HCT116 (cell line): ENCODE measurements around the gene PTGR2. TPM values are rescaled to one million over a fixed set of nuclear protein-coding genes. Genes with fewer than 3 reads are reported as not detected.

ENCODE experiments used
- ATAC-seq: fragments of 200-7000 bp; cut with Tn5 transposase; 2 replicates; pipeline ENCODE4 v1.9.1; 2020; ENCODE audit warnings: mild to moderate bottlenecking, moderate library complexity
- BruUV-seq: library from RNA; stranded (reverse); fragments of 400-500 nt; replicated peaks from 2 replicates; lab custom pipeline; 2021; lab: Mats Ljungman, UMichigan
- CTCF ChIA-PET: fragments of 300-600 bp; sonication (Branson Sonifier 250); formaldehyde crosslinking; loops from one replicate; lab custom pipeline; 2021; ENCODE audit warnings: antibody characterized with exemption; lab: Charles Lee
- POLR2A ChIA-PET: fragments of 300-600, 350-600 bp; sonication (Branson Sonifier 250); formaldehyde crosslinking; loops from one replicate; lab custom pipeline; 2021; ENCODE audit warnings: antibody characterized with exemption; lab: Charles Lee
- RAD21 ChIA-PET, 2 experiments: fragments of 300-600 bp; sonication (Branson Sonifier 250); formaldehyde crosslinking; loops; one replicate each; lab custom pipeline; 2023; ENCODE audit warnings: low total read pairs in 2 of 2; ENCODE audit not compliant: uncharacterized antibody in 2 of 2, unreplicated experiment in 2 of 2, low non-redundant PET in 1 of 2; lab: Charles Lee
- DNase-seq: peaks from one replicate; pipeline ENCODE4 v3.0.0-alpha.2; 2010; ENCODE audit warnings: low read depth, low spot score
- H2AFZ ChIP-seq: fragments of 200-600 bp; shearing (Covaris generic), sonication (generic); 2 replicates; pipeline ENCODE4 v1.6.1; 2017; ENCODE audit warnings: low read depth, mixed run types, mixed read lengths, antibody characterized with exemption, low read length; ENCODE audit not compliant: poor library complexity, severe bottlenecking
- H3K27ac ChIP-seq: 2 replicates; pipeline ENCODE4 v1.5.1; 2012; ENCODE audit warnings: low read depth, low read length
- H3K27me3 ChIP-seq: fragments of 200-600 bp; sonication (generic); 2 replicates; pipeline ENCODE4 v1.6.1; 2016; ENCODE audit warnings: mixed run types, low read length, mixed read lengths; ENCODE audit not compliant: insufficient read depth
- H3K36me3 ChIP-seq, 2 experiments: fragments of 200-500 bp in 1 of 2; fragments of 200-600 bp in 1 of 2; sonication (Bioruptor generic) in 1 of 2; sonication (generic) in 1 of 2; 2 replicates each; pipeline versions ENCODE4 v1.5.1 to v1.6.1; 2014 to 2016; ENCODE audit warnings: low read length in 2 of 2, inconsistent platforms in 1 of 2, mixed read lengths in 1 of 2, mixed run types in 1 of 2; ENCODE audit not compliant: insufficient read depth in 2 of 2, control insufficient read depth in 1 of 2
- H3K4me1 ChIP-seq, 2 experiments: fragments of 200-600 bp in 1 of 2; sonication (generic) in 1 of 2; 2 replicates each; pipeline versions ENCODE4 v1.5.1 to v1.6.1; 2012 to 2017; ENCODE audit warnings: low read length in 2 of 2, inconsistent platforms in 1 of 2, mild to moderate bottlenecking in 1 of 2, mixed read lengths in 1 of 2, mixed run types in 1 of 2, moderate library complexity in 1 of 2; ENCODE audit not compliant: insufficient read depth in 2 of 2, control insufficient read depth in 1 of 2
- H3K4me2 ChIP-seq: fragments of 200-600 bp; sonication (generic); 2 replicates; pipeline ENCODE4 v1.6.1; 2017; ENCODE audit warnings: mixed run types, low read length, mixed read lengths
- H3K4me3 ChIP-seq, 2 experiments: fragments of 200-600 bp in 1 of 2; sonication (generic) in 1 of 2; replicated peaks in 1 of 2; 2 replicates each; pipeline ENCODE4 v1.5.1; 2011 to 2016; ENCODE audit warnings: low read length in 2 of 2, control low read depth in 1 of 2, low read depth in 1 of 2, mild to moderate bottlenecking in 1 of 2, mixed read lengths in 1 of 2, mixed run types in 1 of 2
- H3K79me2 ChIP-seq: fragments of 200-600 bp; sonication (generic); 2 replicates; pipeline ENCODE4 v1.6.1; 2017; ENCODE audit warnings: mild to moderate bottlenecking, mixed run types, low read length, moderate library complexity, mixed read lengths; ENCODE audit not compliant: insufficient read depth
- H3K9ac ChIP-seq: fragments of 200-600 bp; sonication (generic); 2 replicates; pipeline ENCODE4 v1.6.1; 2016; ENCODE audit warnings: low read length, mixed read lengths
- H3K9me2 ChIP-seq: fragments of 200-600 bp; sonication (generic), shearing (Covaris generic); 2 replicates; pipeline ENCODE4 v1.6.1; 2017; ENCODE audit warnings: mixed run types, mild to moderate bottlenecking, moderate library complexity; ENCODE audit not compliant: insufficient read depth
- H3K9me3 ChIP-seq, 2 experiments: fragments of 200-500 bp in 1 of 2; fragments of 200-600 bp in 1 of 2; sonication (Bioruptor generic) in 1 of 2; sonication (generic) in 1 of 2; 2 replicates each; pipeline ENCODE4 v1.6.1; 2014 to 2017; ENCODE audit warnings: low read length in 2 of 2, mixed read lengths in 2 of 2, inconsistent platforms in 1 of 2, low read depth in 1 of 2, mild to moderate bottlenecking in 1 of 2, mixed run types in 1 of 2, moderate library complexity in 1 of 2; ENCODE audit not compliant: control insufficient read depth in 1 of 2, insufficient read depth in 1 of 2
- H4K20me1 ChIP-seq: fragments of 200-600 bp; sonication (generic), shearing (Covaris generic); 2 replicates; pipeline ENCODE4 v1.6.1; 2017; ENCODE audit warnings: mixed run types, mild to moderate bottlenecking, moderate library complexity; ENCODE audit not compliant: insufficient read depth
- CBX3 ChIP-seq: IDR thresholded peaks from 2 replicates; pipeline ENCODE4 v1.6.1; 2012; ENCODE audit warnings: low read depth
- CEBPB ChIP-seq: IDR thresholded peaks from 2 replicates; pipeline ENCODE4 v1.6.1; 2012; ENCODE audit warnings: low read depth
- FOSL1 ChIP-seq: IDR thresholded peaks from 2 replicates; pipeline ENCODE4 v1.6.1; 2012; ENCODE audit warnings: low read depth
- JUND ChIP-seq: IDR thresholded peaks from 2 replicates; pipeline ENCODE4 v1.6.1; 2012
- POLR2AphosphoS5 ChIP-seq: IDR thresholded peaks from 2 replicates; pipeline ENCODE4 v1.6.1; 2011; ENCODE audit warnings: mild to moderate bottlenecking, low read depth, low read length, moderate library complexity
- RAD21 ChIP-seq: IDR thresholded peaks from 2 replicates; pipeline ENCODE4 v1.6.1; 2012; ENCODE audit warnings: low read depth, mild to moderate bottlenecking
- SIN3A ChIP-seq: IDR thresholded peaks from 2 replicates; pipeline ENCODE4 v1.6.1; 2012; ENCODE audit warnings: low read depth
- SRF ChIP-seq: IDR thresholded peaks from 2 replicates; pipeline ENCODE4 v1.6.1; 2012; ENCODE audit warnings: low read depth
- ZNF274 ChIP-seq: fragments of 200-500 bp; sonication (Bioruptor generic); IDR thresholded peaks from 2 replicates; pipeline ENCODE4 v1.6.1; 2014; ENCODE audit warnings: mild to moderate bottlenecking, low read depth, low read length, inconsistent platforms
- intact Hi-C: fragments of 100-400 bp; cut with micrococcal nuclease; formaldehyde crosslinking; loops from 2 replicates; pipeline ENCODE4 v1.10.0; 2022
- total RNA-seq: library from RNA; stranded (reverse); gene quantifications from one replicate; pipeline ENCODE4 v1.2.1, GENCODE V29; 2021; ENCODE audit not compliant: unreplicated experiment
- TF ChIP-seq, protein P1 (sequence below): IDR thresholded peaks from 2 replicates; pipeline ENCODE4 v1.6.1; 2012; ENCODE audit warnings: low read depth
- TF ChIP-seq, protein P2 (sequence below): IDR thresholded peaks from 2 replicates; pipeline ENCODE4 v1.6.1; 2011; ENCODE audit warnings: mild to moderate bottlenecking, low read length, moderate library complexity; ENCODE audit not compliant: insufficient replicate concordance; ENCODE audit errors: extremely low read depth
- TF ChIP-seq, protein P3 (sequence below), 3 experiments: fragments of 200-600 bp in 1 of 3; sonication (generic) in 1 of 3; IDR thresholded peaks in 2 of 3; conservative IDR thresholded peaks in 1 of 3; 2 replicates each; pipeline ENCODE4 v1.5.1; 2012 to 2017; ENCODE audit warnings: low read depth in 2 of 3, low read length in 2 of 3, antibody characterized with exemption in 1 of 3, borderline replicate concordance in 1 of 3, control low read depth in 1 of 3, mild to moderate bottlenecking in 1 of 3, mixed read lengths in 1 of 3, mixed run types in 1 of 3, moderate library complexity in 1 of 3; ENCODE audit not compliant: insufficient read depth in 1 of 3

PTGR2 gene
- total RNA-seq, 1 experiment from 2014 or later: 22.1 TPM

DNA sequence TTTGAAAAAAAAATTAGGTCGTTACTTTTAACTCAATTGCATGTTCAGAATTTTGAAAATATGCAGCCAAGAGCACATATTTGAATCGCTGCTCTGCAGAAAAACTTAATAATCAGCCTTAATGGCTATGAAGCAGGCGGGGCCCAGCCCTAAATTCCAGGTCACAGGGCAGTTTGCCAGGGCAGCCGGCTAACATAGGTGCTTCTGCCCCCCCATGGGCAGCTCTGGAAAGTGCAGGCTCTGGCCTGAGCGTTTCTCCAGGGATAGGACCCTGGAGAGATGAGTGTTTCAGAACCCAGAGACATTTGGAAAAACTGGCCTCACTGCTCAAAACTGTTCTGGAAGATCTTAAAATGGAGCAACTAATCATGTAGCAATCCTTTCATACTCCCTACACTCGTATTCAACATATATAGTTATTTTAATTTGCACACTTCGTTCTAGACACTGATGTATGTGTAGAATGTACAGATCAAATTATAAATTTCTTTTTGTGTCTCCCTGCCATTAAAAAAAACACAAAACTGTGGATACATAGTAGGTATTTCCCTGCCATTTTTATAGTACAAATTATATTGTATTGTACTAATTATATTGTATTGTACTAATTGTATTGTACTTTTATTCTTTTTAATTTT lies 26.0 kb upstream of the PTGR2 start:
- H3K36me3 ChIP-seq: no peaks in the 10 kb centered on the region
- BruUV-seq: no TSS peak
- RAD21 ChIA-PET: interaction anchor here (0.6 to 1.6 kb wide), 3 partner anchors 66 to 97 kb away, joined by 3 to 11 read pairs (median 7); a partner anchor contains a TSS
- H2AFZ ChIP-seq: peak overlapping the region; percentile 94
- TF ChIP-seq POLR2AphosphoS5 (no peak), CBX3 (no peak), RAD21 (peak; percentile 89), ZNF274 (no peak), FOSL1 (0 out of 2 replicates have a peak, but pooled peaks have one; percentile 21), SRF (no peak), SIN3A (no peak), CEBPB (no peak), JUND (no peak)
- TF ChIP-seq, protein P1, sequence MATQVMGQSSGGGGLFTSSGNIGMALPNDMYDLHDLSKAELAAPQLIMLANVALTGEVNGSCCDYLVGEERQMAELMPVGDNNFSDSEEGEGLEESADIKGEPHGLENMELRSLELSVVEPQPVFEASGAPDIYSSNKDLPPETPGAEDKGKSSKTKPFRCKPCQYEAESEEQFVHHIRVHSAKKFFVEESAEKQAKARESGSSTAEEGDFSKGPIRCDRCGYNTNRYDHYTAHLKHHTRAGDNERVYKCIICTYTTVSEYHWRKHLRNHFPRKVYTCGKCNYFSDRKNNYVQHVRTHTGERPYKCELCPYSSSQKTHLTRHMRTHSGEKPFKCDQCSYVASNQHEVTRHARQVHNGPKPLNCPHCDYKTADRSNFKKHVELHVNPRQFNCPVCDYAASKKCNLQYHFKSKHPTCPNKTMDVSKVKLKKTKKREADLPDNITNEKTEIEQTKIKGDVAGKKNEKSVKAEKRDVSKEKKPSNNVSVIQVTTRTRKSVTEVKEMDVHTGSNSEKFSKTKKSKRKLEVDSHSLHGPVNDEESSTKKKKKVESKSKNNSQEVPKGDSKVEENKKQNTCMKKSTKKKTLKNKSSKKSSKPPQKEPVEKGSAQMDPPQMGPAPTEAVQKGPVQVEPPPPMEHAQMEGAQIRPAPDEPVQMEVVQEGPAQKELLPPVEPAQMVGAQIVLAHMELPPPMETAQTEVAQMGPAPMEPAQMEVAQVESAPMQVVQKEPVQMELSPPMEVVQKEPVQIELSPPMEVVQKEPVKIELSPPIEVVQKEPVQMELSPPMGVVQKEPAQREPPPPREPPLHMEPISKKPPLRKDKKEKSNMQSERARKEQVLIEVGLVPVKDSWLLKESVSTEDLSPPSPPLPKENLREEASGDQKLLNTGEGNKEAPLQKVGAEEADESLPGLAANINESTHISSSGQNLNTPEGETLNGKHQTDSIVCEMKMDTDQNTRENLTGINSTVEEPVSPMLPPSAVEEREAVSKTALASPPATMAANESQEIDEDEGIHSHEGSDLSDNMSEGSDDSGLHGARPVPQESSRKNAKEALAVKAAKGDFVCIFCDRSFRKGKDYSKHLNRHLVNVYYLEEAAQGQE: no peak
- TF ChIP-seq, protein P2, sequence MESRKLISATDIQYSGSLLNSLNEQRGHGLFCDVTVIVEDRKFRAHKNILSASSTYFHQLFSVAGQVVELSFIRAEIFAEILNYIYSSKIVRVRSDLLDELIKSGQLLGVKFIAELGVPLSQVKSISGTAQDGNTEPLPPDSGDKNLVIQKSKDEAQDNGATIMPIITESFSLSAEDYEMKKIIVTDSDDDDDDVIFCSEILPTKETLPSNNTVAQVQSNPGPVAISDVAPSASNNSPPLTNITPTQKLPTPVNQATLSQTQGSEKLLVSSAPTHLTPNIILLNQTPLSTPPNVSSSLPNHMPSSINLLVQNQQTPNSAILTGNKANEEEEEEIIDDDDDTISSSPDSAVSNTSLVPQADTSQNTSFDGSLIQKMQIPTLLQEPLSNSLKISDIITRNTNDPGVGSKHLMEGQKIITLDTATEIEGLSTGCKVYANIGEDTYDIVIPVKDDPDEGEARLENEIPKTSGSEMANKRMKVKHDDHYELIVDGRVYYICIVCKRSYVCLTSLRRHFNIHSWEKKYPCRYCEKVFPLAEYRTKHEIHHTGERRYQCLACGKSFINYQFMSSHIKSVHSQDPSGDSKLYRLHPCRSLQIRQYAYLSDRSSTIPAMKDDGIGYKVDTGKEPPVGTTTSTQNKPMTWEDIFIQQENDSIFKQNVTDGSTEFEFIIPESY: no peak
- TF ChIP-seq, protein P3, sequence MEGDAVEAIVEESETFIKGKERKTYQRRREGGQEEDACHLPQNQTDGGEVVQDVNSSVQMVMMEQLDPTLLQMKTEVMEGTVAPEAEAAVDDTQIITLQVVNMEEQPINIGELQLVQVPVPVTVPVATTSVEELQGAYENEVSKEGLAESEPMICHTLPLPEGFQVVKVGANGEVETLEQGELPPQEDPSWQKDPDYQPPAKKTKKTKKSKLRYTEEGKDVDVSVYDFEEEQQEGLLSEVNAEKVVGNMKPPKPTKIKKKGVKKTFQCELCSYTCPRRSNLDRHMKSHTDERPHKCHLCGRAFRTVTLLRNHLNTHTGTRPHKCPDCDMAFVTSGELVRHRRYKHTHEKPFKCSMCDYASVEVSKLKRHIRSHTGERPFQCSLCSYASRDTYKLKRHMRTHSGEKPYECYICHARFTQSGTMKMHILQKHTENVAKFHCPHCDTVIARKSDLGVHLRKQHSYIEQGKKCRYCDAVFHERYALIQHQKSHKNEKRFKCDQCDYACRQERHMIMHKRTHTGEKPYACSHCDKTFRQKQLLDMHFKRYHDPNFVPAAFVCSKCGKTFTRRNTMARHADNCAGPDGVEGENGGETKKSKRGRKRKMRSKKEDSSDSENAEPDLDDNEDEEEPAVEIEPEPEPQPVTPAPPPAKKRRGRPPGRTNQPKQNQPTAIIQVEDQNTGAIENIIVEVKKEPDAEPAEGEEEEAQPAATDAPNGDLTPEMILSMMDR (IDR thresholded peaks at IDR 0.05 in 2 of 3, conservative IDR thresholded peaks at IDR 0.05 in 1 of 3; ENCODE audit: borderline replicate concordance in 1 of 3, insufficient read depth in 1 of 3, low read depth in 2 of 3, low read length in 2 of 3): peak; percentile 84 to 90 (median 90)
- no peak overlapping the region for H3K9ac ChIP-seq
- no peak overlapping the region for H3K27ac ChIP-seq
- no peaks in the 10 kb centered on the region for H3K9me2 ChIP-seq
- H3K27me3 ChIP-seq: no peaks in the 10 kb centered on the region
- CTCF ChIA-PET: interaction anchor here (1.0 to 6.5 kb wide), 4 partner anchors 25 to 96 kb away, joined by 3 to 59 read pairs (median 4); no protein-coding TSS in a partner anchor
- peaks cover 0 to 10% of the 10 kb centered on the region in 2 experiments; a peak in 2 of 4 replicates for H3K4me1 ChIP-seq
- intact Hi-C loops: loop anchor here (1.0 kb wide), 2 partner anchors 65 to 97 kb away; a partner anchor contains a TSS
- no peaks in the 10 kb centered on the region for H4K20me1 ChIP-seq
- H3K9me3 ChIP-seq: no peaks in the 10 kb centered on the region
- H3K4me2 ChIP-seq: peak overlapping the region; percentile 6; the same call in 1 of the 2 replicates
- DNase-seq (peak; percentile 76), ATAC-seq (peak; percentile 96)
- POLR2A ChIA-PET: interaction anchor here (0.7 to 1.6 kb wide), 2 partner anchors 28 to 66 kb away, joined by 4 read pairs; a partner anchor contains a TSS
- H3K4me3 ChIP-seq: no peak overlapping the region
- no peaks in the 10 kb centered on the region for H3K79me2 ChIP-seq
